Astrocyte (in vitro differentiated cells and primary cell): ENCODE results near the gene SPSB2. TPM values are rescaled to one million over a fixed set of nuclear protein-coding genes. Genes with fewer than 3 reads are reported as not detected.

Source experiments
- DNase-seq: peaks from one replicate; pipeline ENCODE4 v3.0.0-alpha.2; 2010; ENCODE audit warnings: low read depth
- FAIRE-seq: peaks from 2 replicates; lab custom pipeline; 2011; peaks lifted over from hg19 to GRCh38; lab: Jason Lieb, UNC
- H2AFZ ChIP-seq: 2 replicates; pipeline ENCODE4 v1.6.0; 2012; ENCODE audit warnings: low read depth, low read length, inconsistent platforms
- H3K27ac ChIP-seq: 2 replicates; pipeline ENCODE4 v1.5.1; 2011; ENCODE audit warnings: low read depth, low read length, inconsistent platforms
- H3K27me3 ChIP-seq: 2 replicates; pipeline ENCODE4 v1.6.0; 2011; ENCODE audit warnings: low read length, inconsistent platforms; ENCODE audit not compliant: insufficient read depth
- H3K36me3 ChIP-seq: 2 replicates; pipeline ENCODE4 v1.5.1; 2011; ENCODE audit warnings: low read length, inconsistent platforms; ENCODE audit not compliant: insufficient read depth
- H3K4me1 ChIP-seq: 2 replicates; pipeline ENCODE4 v1.5.1; 2011; ENCODE audit warnings: low read length, inconsistent platforms; ENCODE audit not compliant: insufficient read depth
- H3K4me2 ChIP-seq: 2 replicates; pipeline ENCODE4 v1.6.0; 2012; ENCODE audit warnings: low read length, inconsistent platforms
- H3K4me3 ChIP-seq: 2 replicates; pipeline ENCODE4 v1.5.1; 2011; ENCODE audit warnings: low read depth, mild to moderate bottlenecking, low read length, inconsistent platforms; ENCODE audit not compliant: insufficient read depth
- H3K79me2 ChIP-seq: 2 replicates; pipeline ENCODE4 v1.6.0; 2012; ENCODE audit warnings: mild to moderate bottlenecking, low read length, inconsistent platforms; ENCODE audit not compliant: insufficient read depth
- H3K9ac ChIP-seq: 2 replicates; pipeline ENCODE4 v1.6.0; 2012; ENCODE audit warnings: mild to moderate bottlenecking, low read length, inconsistent platforms
- H3K9me3 ChIP-seq: 2 replicates; pipeline ENCODE4 v1.5.1; 2012; ENCODE audit warnings: low read depth, mild to moderate bottlenecking, low read length, inconsistent platforms; ENCODE audit not compliant: insufficient read depth
- H4K20me1 ChIP-seq: 2 replicates; pipeline ENCODE4 v1.6.0; 2012; ENCODE audit warnings: low read length, inconsistent platforms; ENCODE audit not compliant: insufficient read depth
- H3K27ac Mint-ChIP-seq: one replicate; pipeline ENCODE4 v1.8.0; 2021; ENCODE audit warnings: mild to moderate bottlenecking, mixed read lengths; ENCODE audit not compliant: unreplicated experiment
- H3K27me3 Mint-ChIP-seq: one replicate; pipeline ENCODE4 v1.8.0; 2021; ENCODE audit warnings: low read depth, mixed read lengths; ENCODE audit not compliant: unreplicated experiment
- H3K36me3 Mint-ChIP-seq: one replicate; pipeline ENCODE4 v1.8.0; 2021; ENCODE audit warnings: low read depth, mixed read lengths; ENCODE audit not compliant: unreplicated experiment
- H3K4me1 Mint-ChIP-seq: one replicate; pipeline ENCODE4 v1.8.0; 2021; ENCODE audit warnings: low read depth, mixed read lengths; ENCODE audit not compliant: unreplicated experiment
- H3K4me3 Mint-ChIP-seq: one replicate; pipeline ENCODE4 v1.8.0; 2021; ENCODE audit warnings: mild to moderate bottlenecking, moderate library complexity, mixed read lengths; ENCODE audit not compliant: unreplicated experiment
- H3K9me3 Mint-ChIP-seq: one replicate; pipeline ENCODE4 v1.8.0; 2021; ENCODE audit warnings: mild to moderate bottlenecking, mixed read lengths; ENCODE audit not compliant: unreplicated experiment
- CTCF ChIP-seq: IDR thresholded peaks from 2 replicates; pipeline ENCODE4 v1.5.1; 2011; ENCODE audit warnings: low read depth, mild to moderate bottlenecking, inconsistent platforms, low read length, moderate library complexity; ENCODE audit not compliant: insufficient read depth
- EZH2 ChIP-seq: IDR thresholded peaks from 2 replicates; pipeline ENCODE4 v1.6.1; 2012; ENCODE audit warnings: mild to moderate bottlenecking, low read length, inconsistent platforms; ENCODE audit not compliant: insufficient read depth
- total RNA-seq: library from RNA; stranded (reverse); gene quantifications from 2 replicates; pipeline ENCODE4 v1.2.1, GENCODE V29; 2021

SPSB2 gene
- total RNA-seq, 1 donor from 2014 or later: 4.9 TPM

DNA sequence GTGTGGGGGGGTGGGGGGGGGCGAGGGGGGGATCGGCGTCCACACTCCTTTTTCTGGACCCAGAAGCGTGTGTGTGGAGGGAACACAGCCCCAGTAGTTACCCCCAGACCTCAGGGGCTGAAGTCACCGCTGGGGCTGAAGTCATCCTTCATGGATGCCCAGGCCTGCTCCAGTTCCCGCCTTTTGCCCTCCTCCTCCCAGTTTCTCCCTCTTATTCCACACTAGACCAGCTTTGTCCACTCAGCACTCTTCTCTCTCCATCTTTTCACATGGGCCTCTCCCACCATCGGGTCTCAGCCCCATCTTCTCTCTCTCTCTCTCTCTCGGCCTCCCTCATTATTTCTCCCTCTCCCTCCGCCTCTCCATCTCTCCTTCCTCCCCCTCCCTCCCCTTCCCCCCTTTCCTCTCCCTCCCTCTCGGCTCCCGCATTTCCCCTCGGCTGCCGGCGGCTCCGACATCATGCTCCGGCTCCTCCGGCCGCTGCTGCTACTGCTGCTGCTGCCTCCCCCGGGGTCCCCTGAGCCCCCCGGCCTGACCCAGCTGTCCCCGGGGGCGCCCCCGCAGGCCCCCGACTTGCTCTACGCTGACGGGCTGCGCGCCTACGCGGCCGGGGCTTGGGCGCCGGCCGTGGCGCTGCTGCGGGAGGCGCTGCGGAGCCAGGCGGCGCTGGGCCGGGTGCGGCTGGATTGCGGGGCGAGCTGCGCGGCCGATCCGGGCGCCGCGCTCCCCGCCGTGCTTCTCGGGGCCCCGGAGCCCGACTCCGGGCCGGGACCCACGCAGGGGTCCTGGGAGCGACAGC is 44.9 kb downstream of the SPSB2 start, which contains the start of gene P3H3:
Gene P3H3 (plus strand): TSS at position 426 of the 799 bp plus-strand sequence. CDS start 34 bp downstream, at position 460.
- Histone ChIP-seq H3K4me3 (peak within 1 kb of the TSS; percentile 71), H3K4me1 (peaks cover 19% of the 10 kb centered on the region), H3K27ac (peak within 1 kb of the TSS; percentile 80), H3K9me3 (no peaks in the 10 kb centered on the region), H3K79me2 (peaks cover 29% of the 10 kb centered on the region), H4K20me1 (peaks cover 6% of the 10 kb centered on the region), H3K27me3 (no peaks in the 10 kb centered on the region), H3K4me2 (peak within 1 kb of the TSS; percentile 85), H2AFZ (peak within 1 kb of the TSS; percentile 63), H3K9ac (peak within 1 kb of the TSS; percentile 96), H3K36me3 (peaks cover 6% of the 10 kb centered on the region)
- Mint-ChIP-seq H3K4me1 (peaks cover 14% of the 10 kb centered on the region), H3K27me3 (no peaks in the 10 kb centered on the region), H3K9me3 (no peaks in the 10 kb centered on the region), H3K36me3 (peaks cover 6% of the 10 kb centered on the region), H3K27ac (peak within 1 kb of the TSS; percentile 96), H3K4me3 (peak within 1 kb of the TSS; percentile 98)
- TF ChIP-seq CTCF: no peak
- TF ChIP-seq EZH2: no peak
- FAIRE-seq (no peak), DNase-seq (peak; percentile 42)

DNA sequence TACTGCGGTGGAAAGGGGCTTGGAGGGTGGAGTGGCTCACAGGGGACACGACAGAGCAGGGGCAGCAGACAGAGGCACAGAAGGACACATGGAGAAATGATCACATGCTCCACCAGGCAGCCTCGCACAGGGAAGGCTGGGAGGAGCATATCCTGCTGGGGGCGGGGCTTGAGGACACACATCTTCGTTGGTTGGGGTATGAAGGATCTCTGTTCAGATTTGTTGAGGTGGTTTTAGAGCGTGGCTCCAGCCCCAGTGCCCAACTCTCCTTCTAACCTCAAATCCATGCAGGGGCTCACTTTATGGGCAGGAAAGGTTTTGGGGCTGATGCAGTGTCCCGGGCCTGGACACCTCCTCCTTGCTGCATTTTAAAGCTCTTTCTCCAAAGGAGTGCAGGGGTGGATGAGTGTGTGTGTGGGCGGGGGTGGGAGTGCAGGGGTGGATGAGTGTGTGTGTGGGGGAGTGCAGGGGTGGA is 45.6 kb downstream of the SPSB2 start:
- no peak for FAIRE-seq
- no peaks in the 10 kb centered on the region for H3K27me3 Mint-ChIP-seq
- TF ChIP-seq EZH2 (no peak), CTCF (no peak)

More for the DNA sequence above, 45.6 kb downstream of the SPSB2 start:
- Histone ChIP-seq H3K4me1 (peaks cover 19% of the 10 kb centered on the region), H3K79me2 (peaks cover 29% of the 10 kb centered on the region), H3K9ac (peak overlapping the region; percentile 9), H2AFZ (no peak overlapping the region), H3K4me3 (no peak overlapping the region), H3K4me2 (peak overlapping the region; percentile 77), H3K36me3 (peaks cover 6% of the 10 kb centered on the region), H4K20me1 (peaks cover 6% of the 10 kb centered on the region), H3K9me3 (no peaks in the 10 kb centered on the region), H3K27ac (no peak overlapping the region), H3K27me3 (no peaks in the 10 kb centered on the region)
- Mint-ChIP-seq H3K36me3 (peaks cover 6% of the 10 kb centered on the region), H3K9me3 (no peaks in the 10 kb centered on the region), H3K4me3 (peak overlapping the region; percentile 80), H3K27ac (peak overlapping the region; percentile 64), H3K4me1 (peaks cover 17% of the 10 kb centered on the region)
- DNase-seq: peak; percentile 61
